GM13977 (cell line): ENCODE results near the gene PTPRM.
A peak's percentile ranks its signal among the peaks of the same experiment; 100 is the strongest.
"Not testable (repeated sequence)": the region's sequence is repeated elsewhere in the genome, so short reads cannot be mapped to it uniquely, and the experiment has no call there.

ENCODE experiments used
- DNase-seq: peaks from one replicate; pipeline ENCODE4 v3.0.0; 2012; ENCODE audit warnings: low spot score
- in situ Hi-C: fragments of 300-500 bp; cut with MboI; formaldehyde crosslinking; loops from one replicate; pipeline ENCODE4 v1.12.0; 2022; ENCODE audit warnings: low sequenced_read_pairs, low pct_unique_long_range_greater_than_20kb, mixed read lengths, inconsistent platforms; ENCODE audit not compliant: unreplicated experiment
- TF ChIP-seq, protein P1 (sequence below): IDR thresholded peaks from 2 replicates; pipeline ENCODE4 v1.5.1; 2012; ENCODE audit warnings: mild to moderate bottlenecking, control low read depth; ENCODE audit not compliant: insufficient read depth; ENCODE audit errors: extremely low read depth, missing control alignments

Gene PTPRM

DNA sequence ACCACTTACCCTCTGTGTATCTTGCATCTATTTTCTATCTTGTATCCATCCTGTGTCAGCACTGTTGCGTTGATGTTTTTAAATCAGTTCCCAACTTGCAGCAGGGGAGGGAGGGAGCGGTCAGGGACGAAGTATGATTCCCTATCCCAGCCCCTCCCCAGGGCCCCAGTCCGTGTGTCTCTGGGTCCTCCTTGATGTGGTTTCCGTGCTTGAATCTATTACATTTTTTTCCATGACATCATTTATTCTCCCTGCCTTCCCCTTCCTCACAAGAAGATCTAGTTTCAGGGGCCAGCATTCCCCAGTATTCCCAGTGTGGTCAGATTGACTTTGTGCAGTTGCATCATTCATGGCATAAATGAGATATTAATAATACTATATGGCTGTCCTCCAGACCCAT lies 479.3 kb downstream of the PTPRM start:
- no peak for DNase-seq
- TF ChIP-seq, protein P1, sequence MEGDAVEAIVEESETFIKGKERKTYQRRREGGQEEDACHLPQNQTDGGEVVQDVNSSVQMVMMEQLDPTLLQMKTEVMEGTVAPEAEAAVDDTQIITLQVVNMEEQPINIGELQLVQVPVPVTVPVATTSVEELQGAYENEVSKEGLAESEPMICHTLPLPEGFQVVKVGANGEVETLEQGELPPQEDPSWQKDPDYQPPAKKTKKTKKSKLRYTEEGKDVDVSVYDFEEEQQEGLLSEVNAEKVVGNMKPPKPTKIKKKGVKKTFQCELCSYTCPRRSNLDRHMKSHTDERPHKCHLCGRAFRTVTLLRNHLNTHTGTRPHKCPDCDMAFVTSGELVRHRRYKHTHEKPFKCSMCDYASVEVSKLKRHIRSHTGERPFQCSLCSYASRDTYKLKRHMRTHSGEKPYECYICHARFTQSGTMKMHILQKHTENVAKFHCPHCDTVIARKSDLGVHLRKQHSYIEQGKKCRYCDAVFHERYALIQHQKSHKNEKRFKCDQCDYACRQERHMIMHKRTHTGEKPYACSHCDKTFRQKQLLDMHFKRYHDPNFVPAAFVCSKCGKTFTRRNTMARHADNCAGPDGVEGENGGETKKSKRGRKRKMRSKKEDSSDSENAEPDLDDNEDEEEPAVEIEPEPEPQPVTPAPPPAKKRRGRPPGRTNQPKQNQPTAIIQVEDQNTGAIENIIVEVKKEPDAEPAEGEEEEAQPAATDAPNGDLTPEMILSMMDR: no peak
- in situ Hi-C loops: no loop called here

DNA sequence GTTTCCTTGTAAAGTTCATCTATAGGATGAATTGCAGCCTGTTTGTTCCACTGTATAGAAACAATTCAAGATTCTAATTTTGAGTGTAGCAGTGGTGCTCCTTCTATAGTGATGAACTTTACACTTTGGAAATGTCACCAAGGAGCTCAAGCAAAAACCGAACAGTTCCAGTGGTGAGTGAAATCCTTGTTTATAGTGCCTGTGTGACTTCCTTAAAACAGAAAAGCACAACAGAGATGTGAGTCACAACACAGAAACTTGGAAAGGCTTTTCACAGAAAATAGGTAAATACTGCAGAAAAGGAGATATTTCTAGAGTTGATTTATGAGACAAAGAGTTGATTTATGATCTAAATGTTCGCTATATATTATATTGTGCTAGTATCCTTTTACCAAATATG lies 482.0 kb downstream of the PTPRM start:
- in situ Hi-C loops: no loop called here
- no peak for DNase-seq

DNA sequence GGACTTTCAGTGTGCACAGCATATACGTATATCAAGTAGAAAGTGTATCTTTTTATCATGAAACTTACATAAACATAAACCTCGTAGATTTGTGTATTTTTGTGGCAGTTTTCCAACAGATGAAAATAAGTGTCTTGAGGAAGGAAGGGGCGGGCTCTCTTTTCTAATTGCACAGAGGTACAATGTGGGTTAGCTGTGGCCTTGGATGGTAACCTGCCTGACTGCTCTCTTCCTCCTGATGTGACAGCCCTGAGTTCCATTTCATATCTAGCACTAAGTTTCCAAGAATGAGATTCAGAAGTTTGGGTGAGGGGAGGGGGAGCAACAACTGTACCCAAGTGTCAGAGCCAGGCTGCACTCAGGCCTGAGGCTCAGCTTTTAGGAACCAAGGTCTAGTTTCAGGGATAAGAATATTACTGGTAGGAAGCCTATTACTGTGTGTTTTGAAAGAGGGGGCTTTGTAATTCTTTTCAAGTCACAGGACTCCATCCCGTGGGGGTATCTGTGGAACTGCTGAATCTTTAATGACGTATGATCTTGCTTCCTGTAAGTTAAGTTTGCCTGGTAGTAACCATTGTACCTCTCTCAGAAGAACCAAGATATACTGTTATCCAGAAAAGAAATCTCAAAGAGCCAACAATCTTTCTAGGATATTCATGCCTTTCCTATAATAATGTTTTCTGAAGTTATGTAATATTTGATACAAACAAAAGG lies 483.7 kb downstream of the PTPRM start:
- DNase-seq: no peak
- in situ Hi-C loops: no loop called here
- TF ChIP-seq, protein P1: no peak

More for the DNA sequence above, 482.0 kb downstream of the PTPRM start:
- TF ChIP-seq, protein P1: no peak

DNA sequence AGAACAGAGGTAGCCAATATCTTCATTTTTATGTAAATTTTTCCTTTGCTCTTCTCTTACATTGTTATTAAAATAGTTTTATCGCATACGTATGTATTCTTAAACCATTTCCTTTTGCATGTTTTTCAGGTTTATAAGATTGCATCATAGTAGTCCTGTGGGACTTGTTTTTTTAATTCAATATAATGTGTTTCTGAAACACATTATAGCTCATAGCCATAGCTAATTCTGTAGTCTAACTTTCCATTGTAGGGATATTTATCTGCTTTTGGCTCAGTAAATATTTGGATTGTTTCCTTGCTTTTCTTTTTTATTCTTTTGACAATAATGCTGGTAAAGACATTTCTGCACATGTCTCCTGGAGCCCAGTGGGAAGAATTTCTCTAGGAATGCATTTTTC lies 484.3 kb downstream of the PTPRM start:
- in situ Hi-C loops: no loop called here
- DNase-seq: no peak
- TF ChIP-seq, protein P1: no peak

DNA sequence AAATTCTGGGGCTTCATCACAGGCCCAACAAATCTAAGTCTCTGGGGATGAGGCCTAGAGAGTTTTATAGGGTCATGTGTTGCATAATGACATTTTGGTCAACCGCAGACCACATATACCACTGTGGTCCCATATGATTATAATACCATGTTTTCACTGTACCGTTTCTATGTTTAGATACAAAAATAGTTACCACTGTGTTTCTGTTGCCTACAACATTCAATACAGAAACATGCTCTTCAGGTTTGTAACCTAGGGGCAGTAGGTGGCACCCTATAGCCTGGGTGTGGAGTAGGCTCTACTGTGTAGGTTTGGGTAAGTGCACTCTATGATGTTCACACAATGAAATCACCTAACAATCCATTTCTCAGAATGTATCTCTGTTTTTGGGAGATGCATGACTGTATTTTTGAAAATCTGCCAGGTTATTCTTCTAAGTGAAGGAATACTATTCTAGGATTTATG lies 485.2 kb downstream of the PTPRM start:
- TF ChIP-seq, protein P1: peak; percentile 6
- in situ Hi-C loops: no loop called here
- DNase-seq: no peak

DNA sequence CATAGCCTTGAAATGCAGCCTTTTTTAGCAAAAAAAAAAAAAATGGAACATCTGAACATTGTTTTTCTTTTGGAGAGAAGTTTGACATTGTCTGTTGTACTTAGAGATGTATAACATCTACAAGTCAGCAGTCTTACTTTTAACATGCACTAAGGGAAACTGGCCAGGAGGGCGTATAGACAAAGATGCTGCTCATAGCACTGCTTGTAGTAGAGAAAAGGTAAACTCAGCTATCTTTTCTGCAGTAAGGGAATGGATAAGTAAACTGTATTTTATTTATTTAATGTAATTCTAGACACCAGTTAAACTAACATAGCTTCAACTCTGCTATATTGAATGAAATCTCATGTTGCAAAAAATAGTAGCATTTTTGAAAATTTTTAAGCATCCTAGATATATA lies 489.6 kb downstream of the PTPRM start:
- TF ChIP-seq, protein P1: no peak
- no peak for DNase-seq
- in situ Hi-C loops: no loop called here

DNA sequence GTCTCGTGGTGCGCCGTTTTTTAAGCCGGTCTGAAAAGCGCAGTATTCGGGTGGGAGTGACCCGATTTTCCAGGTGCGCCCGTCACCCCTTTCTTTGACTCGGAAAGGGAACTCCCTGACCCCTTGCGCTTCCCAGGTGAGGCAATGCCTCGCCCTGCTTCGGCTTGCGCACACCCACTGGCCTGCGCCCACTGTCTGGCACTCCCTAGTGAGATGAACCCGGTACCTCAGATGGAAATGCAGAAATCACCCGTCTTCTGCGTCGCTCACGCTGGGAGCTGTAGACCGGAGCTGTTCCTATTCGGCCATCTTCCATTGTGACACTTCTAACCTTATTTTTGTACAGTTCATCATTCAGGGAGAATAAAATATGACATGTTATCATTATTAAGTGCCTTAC lies 496.0 kb downstream of the PTPRM start:
- DNase-seq, in situ Hi-C loops: not testable (repeated sequence)
